MM.1S (cell line): ENCODE results near the gene ITSN1.

Experiments used
- EZH2 ChIP-seq: fragments of 300-600 bp; sonication (generic); optimal IDR thresholded peaks from 2 replicates; pipeline ENCODE3; 2017; ENCODE audit warnings: low read depth, mild to moderate bottlenecking, antibody characterized with exemption, low read length, mixed read lengths
- EZH2phosphoT487 ChIP-seq: fragments of 300-600 bp; sonication (generic); IDR thresholded peaks from 2 replicates; pipeline ENCODE4 v1.6.1; 2018; ENCODE audit warnings: antibody characterized with exemption, low read length
- TF ChIP-seq, protein P1 (sequence below): fragments of 300-600 bp; sonication (generic); IDR thresholded peaks from 2 replicates; pipeline ENCODE4 v1.5.1; 2016; ENCODE audit warnings: antibody characterized with exemption, low read length, mixed read lengths

DNA sequence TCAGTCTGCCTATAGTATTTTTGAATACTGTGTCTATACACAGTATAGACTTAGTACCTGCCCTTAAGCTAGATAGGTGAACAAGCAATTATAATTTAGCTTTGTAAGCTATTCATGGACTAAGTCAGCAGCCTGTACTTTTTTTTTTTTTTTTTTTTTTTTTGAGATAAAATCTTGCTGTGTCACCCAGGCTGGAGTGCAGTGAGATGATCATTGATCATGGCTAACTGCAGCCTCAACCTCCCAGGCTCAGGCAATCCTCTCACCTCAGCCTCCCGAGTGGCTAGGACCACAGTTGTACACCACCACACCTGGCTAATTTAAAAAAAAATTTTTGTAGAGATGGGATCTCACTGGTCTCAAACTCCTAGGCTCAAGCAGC is 17.3 kb downstream of the ITSN1 start:
- TF ChIP-seq, protein P1, sequence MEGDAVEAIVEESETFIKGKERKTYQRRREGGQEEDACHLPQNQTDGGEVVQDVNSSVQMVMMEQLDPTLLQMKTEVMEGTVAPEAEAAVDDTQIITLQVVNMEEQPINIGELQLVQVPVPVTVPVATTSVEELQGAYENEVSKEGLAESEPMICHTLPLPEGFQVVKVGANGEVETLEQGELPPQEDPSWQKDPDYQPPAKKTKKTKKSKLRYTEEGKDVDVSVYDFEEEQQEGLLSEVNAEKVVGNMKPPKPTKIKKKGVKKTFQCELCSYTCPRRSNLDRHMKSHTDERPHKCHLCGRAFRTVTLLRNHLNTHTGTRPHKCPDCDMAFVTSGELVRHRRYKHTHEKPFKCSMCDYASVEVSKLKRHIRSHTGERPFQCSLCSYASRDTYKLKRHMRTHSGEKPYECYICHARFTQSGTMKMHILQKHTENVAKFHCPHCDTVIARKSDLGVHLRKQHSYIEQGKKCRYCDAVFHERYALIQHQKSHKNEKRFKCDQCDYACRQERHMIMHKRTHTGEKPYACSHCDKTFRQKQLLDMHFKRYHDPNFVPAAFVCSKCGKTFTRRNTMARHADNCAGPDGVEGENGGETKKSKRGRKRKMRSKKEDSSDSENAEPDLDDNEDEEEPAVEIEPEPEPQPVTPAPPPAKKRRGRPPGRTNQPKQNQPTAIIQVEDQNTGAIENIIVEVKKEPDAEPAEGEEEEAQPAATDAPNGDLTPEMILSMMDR = no peak
- TF ChIP-seq EZH2 = no peak
- no peak for TF ChIP-seq EZH2phosphoT487
